Colon (tissue), 2 donors: ENCODE data around the gene PYGO2.

Experiments
- FAIRE-seq: peaks from 2 replicates; lab custom pipeline; 2012; peaks lifted over from hg19 to GRCh38; lab: Jason Lieb, UNC
- donor health status: control.
- donor health status: control.

PYGO2 gene

GRCh38 chr1:154961207-154962155 lies at the start of gene PYGO2:
PYGO2 (minus strand) TSS chr1:154961782; CDS start chr1:154961576, 206 bp downstream.
- FAIRE-seq = no peak

GRCh38 chr1:155011004-155011416 lies 49.4 kb upstream of the PYGO2 start:
- no peak for FAIRE-seq

DNA sequence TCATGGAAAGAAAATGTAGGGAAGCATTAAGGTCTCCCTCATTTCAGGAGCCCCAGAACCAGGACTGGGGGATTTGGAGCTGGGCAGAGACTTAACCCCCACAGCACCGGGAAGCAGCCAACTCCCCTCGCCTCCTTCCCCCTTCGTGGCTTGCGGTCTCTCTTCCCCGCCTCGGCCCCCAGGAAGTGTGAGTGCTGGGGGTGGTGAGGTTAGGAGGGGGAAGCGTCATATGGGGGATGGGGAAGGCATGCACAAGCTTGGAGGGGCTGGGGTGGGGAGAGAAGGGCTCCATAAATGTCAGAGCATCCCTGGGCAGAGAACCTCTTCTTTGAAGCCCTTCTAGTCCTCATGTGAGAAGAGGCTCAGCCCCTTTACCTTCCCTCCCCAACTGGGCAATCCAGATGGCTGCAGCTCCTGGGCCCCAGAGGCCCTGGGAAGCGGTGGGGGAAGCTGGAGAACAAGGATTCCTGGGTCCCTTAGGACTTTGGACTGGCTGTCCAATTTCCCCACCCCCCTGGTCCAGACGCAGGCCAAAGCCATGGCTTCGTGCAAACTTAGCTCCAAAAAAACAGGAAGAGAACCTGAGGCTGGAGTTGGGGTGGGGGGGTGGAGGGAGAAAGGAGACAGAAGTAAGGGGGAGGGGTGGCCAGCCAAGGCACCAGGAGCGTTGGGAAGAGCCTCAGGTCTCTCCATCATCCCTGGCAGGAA lies 48.8 kb upstream of the PYGO2 start:
- FAIRE-seq = no peak

DNA sequence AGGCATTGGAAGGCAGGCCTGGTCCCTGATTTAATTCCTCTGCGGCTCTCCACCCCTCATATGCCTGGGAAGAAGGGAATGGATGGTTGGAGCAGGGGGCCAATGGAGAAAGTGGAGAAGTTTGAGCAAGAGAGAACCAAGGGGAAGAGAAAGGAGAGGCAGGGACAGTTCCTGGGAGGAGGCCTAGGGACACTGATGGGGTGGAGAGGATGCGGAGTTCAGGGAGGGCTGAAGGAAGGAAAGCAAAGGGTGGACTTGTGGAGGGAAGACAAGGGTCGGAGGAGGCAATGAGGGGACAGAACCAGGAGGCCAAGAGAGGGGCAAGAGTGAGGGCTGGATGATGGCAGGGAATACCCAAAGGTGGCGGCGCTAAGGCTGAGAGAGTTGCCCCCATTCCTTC lies 48.2 kb upstream of the PYGO2 start:
- no peak for FAIRE-seq

- no peak for FAIRE-seq
Observed at GRCh38 chr1:155009221-155009711, 47.7 kb upstream of the PYGO2 start.

DNA sequence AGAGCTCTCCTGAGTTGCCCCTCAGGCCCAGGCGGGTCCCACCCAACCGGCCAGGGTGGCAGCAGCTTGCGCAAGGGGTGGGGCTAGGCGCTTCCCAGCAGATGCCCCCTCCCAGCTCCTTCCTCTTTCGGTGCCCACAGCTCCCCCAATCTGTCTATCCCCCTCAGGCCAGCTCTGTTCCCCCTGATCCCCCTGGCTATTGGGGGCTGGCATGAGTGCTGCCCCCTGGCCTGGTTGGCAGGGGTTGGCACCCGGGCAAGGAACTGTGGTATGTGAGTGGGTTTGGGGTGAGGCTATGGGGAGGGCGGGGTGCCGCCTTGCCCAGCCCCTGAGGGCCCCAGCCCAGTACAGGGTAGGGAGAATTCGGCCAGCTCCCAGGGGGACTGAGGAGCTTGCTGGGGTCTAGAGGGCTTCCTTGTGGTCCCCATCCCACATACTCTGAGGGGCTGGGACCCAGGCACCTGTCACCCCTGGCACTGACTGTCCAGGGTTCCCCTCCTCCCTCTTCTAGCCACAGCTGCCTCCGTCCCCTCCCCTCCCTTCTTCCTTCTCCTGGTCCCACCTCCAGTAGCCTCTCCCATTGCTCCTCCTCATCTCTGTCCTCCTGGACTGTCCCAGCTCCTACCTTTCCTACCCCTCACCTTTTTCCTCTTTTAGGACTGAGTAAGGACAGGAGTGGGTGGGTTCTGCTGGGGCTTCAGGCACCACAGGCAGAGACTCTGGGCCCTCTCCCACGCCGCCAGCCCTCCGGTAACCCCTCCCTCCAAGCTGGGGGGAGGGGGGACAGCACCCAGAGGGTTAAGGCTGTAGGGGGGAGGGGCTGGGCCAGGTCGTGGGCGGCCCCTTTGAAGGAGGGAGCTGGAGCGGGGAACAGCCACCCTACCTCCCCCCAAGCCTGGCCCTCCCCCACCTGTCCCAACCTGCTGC lies 46.7 kb upstream of the PYGO2 start:
- no peak for FAIRE-seq

- no peak for FAIRE-seq
Observed at GRCh38 chr1:155007251-155007828, 45.8 kb upstream of the PYGO2 start.

- FAIRE-seq = no peak
Observed at GRCh38 chr1:155006601-155007101, 45.1 kb upstream of the PYGO2 start.

- FAIRE-seq = no peak
Observed at GRCh38 chr1:155005076-155006011, 43.8 kb upstream of the PYGO2 start.

- FAIRE-seq = no peak
Observed at GRCh38 chr1:155004352-155005075, 42.9 kb upstream of the PYGO2 start.

DNA sequence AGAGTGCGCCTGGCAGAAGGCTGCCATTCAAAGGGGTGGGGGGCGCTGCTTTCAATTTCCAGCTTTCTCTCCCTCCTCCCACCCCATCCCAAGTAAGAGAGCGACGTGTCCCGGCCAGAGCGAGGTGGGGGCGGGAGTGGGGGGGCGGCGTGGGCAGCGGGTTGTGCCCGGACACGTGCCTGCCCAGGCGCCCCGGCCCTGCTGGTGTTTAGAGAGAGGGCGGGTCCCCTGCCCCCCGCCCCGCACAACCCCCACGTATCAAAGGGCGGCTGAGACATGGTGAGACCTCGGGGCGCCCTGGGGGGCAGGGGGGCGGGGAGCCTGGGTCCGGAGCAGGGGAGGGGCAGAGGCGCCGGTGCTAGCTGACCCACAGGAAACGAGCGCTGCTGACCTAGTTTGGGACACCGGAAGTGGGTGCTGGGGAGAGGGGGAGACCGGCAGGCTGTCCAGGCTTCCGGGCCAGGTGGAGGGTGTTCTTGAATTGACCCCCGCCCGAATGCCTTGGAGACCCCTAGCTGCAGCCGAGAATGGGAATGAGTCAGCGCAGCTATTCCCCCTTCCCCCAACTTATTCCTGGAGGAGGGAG lies 42.3 kb upstream of the PYGO2 start:
- FAIRE-seq = no peak

GRCh38 chr1:155003227-155003765 lies 41.7 kb upstream of the PYGO2 start:
- no peak for FAIRE-seq

DNA sequence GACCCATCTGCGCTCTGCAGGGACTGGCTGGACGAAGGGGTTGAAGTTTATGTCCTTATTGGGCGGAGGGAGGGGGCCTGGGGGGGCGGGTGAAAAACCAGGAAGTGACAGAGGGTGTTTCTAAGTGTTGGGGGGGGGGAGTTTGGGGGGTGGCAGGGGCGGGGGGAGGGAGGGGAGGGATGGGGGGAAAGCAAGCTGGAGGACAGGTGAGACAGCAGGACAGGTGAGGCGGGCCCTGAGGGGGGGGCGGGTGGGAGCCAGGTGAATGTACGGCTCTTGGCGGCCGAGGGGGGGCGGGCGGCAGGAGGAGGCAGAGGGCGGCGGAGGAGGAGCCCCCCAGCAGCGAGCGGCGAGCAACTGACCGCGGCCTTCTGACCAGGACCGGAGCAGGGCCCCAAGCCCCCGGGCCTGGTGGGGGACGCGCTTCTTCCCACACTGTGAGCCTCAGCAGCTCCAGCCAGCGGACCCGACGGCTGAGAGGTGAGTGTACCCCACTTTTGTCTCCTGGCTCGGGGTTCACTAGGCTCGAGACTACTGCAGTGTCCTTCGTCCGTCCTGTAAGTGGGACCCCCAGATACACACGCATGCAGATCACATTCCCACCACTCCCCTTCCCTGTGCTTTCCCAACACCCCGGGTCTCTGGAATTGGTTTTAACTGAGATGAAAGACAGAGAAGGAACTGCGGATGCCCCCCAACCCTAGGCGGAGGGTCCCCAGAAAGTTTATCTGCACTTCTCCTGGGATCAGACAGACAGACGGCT lies 41.1 kb upstream of the PYGO2 start, which contains the start of gene ZBTB7B:
Gene ZBTB7B (plus strand): TSS at position 339 of the 763 bp plus-strand sequence. CDS start 11,859 bp downstream, outside the sequence.
- FAIRE-seq = no peak

DNA sequence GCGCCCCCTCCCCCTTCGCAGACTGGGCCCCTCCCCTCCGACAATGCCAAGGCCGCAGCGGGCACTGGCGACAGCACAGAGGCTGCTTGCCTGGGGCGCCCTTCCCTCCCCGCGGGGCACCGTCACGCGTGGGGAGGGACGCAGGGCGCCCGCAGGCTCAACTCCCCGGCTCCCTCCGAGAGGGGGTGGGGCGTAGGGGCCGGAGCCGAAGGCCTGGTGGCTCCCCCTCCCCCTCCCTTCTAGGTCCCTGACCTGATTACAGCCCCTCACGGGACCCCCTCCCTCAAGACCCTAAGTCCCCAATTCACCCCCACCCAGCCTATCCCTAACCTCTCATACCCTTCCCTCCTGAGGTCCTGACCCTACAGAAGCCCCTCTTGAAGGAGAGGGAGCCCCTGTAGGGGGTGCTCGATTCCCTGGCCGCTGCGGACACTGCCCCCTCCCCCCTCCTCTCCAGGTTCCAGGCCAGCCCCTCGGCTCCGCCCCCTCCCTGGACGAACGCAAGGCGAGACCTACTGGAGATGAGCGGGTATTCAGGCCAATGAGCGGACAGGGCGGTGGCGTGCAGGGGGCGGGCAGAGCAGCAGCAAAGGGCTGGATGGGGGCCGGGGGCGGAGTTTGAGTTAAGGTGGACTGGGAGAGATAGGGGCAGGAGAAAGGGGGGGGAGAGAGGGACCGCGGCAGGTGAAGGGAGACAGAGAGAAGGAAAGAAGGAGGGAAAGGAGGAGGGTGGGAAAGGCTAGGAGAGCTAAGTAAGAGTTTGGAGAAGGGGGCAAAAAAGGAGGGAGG lies 40.3 kb upstream of the PYGO2 start:
- no peak for FAIRE-seq

DNA sequence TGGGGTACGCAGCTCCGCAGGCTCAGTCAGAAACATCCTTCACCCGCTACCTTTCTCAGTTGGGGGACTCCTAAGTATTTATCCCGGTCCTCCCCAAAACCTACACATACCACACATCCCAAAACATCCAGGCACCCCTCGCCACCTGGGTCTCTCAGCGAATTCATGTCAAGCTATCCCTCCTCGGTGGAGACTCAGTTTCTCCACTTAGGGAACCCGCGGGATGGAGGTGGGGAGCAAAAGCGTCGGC lies 39.8 kb upstream of the PYGO2 start:
- FAIRE-seq = no peak

DNA sequence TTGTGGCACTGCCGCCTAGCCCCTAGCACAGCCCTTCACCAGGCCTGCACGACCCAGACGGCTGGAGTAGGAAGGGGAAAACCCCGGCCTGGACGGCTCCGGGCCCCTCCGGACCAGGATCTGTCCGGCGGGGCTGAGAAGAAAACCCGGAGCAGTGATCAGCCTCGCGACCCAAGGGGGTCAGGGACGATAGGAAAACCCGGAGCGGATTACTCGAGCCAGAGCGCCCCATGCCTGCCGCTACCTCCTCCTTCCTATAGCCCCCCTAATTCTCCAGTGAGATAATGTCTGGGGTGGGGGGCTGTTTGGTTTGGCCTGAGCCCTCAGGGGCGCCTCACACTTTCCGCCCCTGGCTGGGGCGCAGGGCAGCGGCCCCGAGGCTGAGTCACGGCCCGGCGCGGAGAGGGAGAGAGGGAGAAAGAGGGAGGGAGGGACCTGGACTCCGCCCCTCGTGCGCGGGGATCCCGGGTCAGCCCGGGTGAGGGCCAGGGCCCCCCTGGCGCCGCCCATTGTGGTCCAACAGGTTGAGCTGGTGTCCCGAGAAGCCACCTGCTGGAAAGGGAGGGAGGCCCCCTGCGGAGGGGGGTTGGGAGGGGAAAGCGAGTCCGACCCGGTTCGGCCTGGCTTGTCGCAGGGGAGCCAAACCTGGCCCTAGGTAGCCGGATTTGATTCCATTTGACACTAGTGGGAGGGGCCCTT lies 39.3 kb upstream of the PYGO2 start:
- no peak for FAIRE-seq

DNA sequence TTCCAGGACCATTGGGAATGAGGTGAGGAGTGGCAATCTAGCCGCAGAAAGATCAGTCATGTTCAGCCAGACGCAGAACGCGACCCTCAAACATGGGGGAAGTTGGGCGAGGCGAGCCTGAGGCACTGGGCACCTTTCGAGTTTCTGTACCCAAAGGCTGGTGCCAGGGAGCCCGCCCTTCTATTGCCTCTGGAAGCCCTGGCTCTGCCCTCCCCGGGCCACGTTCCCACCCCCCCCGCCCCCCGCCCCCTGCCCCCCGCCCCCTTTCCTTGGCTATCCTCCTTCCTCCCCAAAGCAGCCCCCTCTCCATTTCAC lies 38.8 kb upstream of the PYGO2 start:
- no peak for FAIRE-seq
